Measurements from ENCODE around the gene MYOZ1. TPM values are rescaled to one million over a fixed set of nuclear protein-coding genes. Genes with fewer than 3 reads are reported as not detected.

The MYOZ1 gene
- polyA plus RNA-seq, 3 donors: 0.34 to 0.49 (median 0.45) TPM

DNA sequence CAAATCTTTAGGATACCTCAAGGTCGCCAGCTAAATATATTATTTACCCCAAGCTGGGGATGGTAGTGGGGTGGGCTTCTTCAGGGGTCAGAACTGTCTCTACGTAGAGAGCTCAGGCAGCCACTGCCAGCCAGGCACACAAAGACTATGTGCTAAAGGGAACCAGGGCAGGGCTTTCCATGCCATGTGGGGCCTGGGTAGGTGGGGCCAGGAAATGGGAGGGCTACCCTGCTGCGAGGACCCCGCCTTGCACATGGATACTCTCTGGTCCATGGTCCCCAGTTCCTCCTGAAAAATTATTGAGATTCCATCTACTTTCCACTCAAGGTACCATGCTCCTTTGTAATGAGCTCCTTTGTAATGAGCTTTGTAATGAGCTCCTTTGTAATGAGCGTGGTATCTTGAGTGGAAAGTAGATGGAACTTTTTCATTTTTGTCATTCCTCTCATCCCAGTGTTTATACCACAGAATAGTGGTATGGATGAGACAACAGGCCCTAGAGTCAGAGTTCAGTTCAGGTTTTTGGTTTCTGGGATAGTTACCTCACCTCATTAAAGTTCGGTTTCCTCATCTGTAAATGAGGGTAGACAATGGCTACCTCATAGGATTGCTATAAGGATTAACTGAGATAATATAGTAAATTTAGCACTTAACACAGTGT, 8.7 kb upstream of the MYOZ1 start:
- no peak overlapping the region for H3K27ac ChIP-seq (ENCODE audit: low read depth, low read length)

GRCh38 chr10:73648975-73649829, 7.9 kb upstream of the MYOZ1 start:
- WGBS, 3 donors: 73 to 77% (median 75%) methylated on average over 4 of the region's 4 CpGs
- no peak overlapping the region for H3K27ac ChIP-seq (ENCODE audit: low read depth, low read length)

More for the DNA sequence above, 8.7 kb upstream of the MYOZ1 start:
- 84 to 97% (median 96%) methylated on average over 6 of the region's 6 CpGs for WGBS, 3 donors

DNA sequence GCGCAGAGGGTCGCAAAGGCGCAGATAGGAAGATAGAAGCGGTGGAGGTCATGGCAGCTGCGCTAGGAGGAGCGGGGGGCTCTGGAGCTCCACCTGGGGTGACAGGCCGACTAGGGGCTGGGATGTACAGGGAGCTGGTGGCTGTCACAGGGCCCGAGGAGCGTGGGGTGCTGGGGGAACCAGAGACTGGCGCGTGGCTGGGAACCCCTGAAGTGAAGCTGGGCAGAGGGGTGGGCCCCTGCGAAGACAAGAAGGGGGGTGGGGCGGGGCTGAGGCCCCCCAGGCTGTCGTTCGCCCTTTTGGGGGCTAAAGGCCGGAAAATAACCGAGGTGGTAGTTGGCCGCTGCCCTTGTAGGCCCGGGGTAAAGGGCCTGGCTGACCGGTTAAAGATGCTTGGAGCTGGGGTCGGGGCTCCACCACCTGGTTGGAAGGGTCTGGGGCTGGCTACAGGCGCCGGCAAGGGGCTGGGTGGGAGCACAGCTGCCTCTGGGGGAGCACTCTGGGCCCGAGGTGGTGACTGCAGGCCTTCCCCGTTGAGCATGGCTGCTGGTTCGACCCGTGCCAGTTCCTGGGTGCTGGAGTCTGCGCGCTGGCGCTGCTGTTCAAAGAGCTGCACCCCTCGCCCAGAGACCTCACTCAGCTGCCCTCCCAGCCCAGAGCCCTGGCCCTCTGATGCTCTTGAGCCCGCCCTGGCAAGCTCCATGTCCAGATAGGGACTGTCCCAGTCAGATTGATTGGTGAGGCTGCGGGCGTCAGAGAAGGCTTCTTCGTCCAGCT, 6.8 kb upstream of the MYOZ1 start:
- H3K27ac ChIP-seq (ENCODE audit: low read depth, low read length): no peak overlapping the region
- 26 to 33% (median 29%) methylated on average over 35 of the region's 35 CpGs for WGBS, 3 donors

DNA sequence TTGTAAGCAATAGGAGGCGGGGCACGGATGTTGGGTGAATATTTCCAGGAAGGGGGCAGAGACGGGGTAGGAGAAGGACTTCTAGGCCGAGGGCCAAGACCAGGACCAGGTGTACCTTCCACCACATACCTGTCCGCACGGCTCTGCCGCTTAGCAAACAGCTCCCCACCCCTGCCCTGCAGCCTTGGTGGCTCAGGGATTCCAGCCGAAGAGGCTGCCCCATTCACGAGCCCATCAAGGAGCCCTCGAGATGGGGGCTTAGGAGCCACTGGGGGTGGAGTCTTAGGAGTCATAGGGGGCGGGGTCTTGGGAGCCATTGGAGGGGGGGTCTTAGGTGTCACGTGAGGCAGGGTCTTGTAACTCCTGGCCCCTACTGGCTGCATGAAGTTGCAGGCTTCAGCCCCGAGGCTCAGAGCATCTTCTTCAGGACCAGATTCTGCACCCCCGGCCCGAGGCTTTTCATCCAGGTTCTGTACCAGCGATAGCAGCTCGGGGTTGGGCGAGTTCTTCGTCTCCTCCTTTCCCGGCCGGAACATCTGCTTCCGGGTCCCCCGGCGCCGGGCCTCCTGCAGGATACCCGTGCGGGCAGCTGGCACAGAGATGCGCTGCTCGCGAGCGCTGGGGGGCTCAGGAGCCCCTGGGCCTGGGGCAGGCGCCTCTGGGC, 6.1 kb upstream of the MYOZ1 start:
- 6 to 16% (median 13%) methylated on average over 32 of the region's 32 CpGs for WGBS, 3 donors
- no peak overlapping the region for H3K27ac ChIP-seq (ENCODE audit: low read depth, low read length)

GRCh38 chr10:73646598-73647041, 5.3 kb upstream of the MYOZ1 start:
- 87 to 90% (median 90%) methylated on average over 9 of the region's 9 CpGs for WGBS, 3 donors
- H3K27ac ChIP-seq (ENCODE audit: low read depth, low read length): no peak overlapping the region

DNA sequence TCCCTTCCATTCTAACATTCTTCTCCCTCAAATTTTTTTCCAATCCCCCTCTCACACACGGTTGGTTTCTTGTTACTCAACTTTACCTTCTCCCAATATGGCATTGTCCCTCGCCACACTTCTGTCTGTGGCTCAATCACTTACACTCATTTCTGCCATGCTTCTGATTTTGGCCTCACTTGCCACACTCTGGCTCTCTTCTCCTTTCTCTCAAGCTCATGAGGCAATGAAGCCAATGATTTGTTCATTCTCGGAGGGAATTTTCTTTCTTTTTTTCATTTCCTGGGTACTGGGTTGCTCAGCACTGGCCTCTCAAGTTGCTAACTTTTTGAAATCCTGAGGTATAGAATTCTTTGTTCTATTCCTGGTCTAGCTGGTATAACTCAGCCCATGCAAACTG, 4.0 kb upstream of the MYOZ1 start:
- 52 to 74% (median 59%) methylated on average over 3 of the region's 3 CpGs for WGBS, 3 donors
- no peak overlapping the region for H3K27ac ChIP-seq (ENCODE audit: low read depth, low read length)

GRCh38 chr10:73644767-73645166, 3.5 kb upstream of the MYOZ1 start:
- H3K27ac ChIP-seq (ENCODE audit: low read depth, low read length): no peak overlapping the region
- WGBS, 3 donors: 72 to 77% (median 77%) methylated on average over 1 of the region's 1 CpG

- 17 to 21% (median 21%) methylated on average over 5 of the region's 5 CpGs for WGBS, 3 donors
- H3K27ac ChIP-seq (ENCODE audit: low read depth, low read length): no peak overlapping the region
Measured at GRCh38 chr10:73644015-73644743, 2.9 kb upstream of the MYOZ1 start.

DNA sequence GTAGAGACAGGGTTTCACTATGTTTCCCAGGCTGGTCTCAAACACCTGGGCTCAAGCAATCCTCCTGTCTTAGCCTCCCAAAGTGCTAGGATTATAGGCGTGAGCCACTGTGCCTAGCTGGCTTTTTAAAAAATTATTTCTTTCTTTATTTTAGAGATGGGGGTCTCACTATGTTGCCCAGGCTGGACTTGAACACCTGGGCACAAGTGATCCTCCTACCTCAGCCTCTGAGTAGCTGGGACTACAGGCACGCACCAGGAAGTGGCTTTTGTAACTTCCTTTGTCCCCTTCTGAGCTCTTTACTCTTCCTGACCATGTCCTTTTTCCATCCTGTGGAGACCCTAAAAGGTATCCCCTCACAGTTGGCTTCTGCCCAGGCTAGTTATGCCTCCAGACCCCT, 2.1 kb upstream of the MYOZ1 start:
- WGBS, 3 donors: 66 to 91% (median 83%) methylated on average over 2 of the region's 2 CpGs
- H3K27ac ChIP-seq (ENCODE audit: low read depth, low read length): no peak overlapping the region

DNA sequence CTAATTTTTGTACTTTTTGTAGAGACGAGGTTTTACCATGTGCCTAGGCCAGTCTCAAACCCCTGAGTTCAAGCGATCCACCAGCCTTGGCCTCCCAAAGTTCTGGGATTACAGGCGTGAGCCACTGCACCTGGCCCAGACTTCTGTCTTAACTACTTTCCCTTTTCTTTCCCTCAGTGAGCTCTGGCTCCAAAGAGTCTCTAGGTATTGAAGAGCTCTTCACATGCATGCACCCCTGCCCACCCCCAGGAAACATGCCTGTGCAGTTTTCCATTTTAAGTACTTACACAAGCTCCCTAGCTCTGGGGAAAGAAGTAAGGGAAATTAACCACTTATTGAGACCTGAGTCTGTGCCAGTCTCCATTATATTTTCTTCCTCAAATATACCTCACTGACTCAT, 2.0 kb downstream of the MYOZ1 start:
- WGBS, 3 donors: 83 to 95% (median 86%) methylated on average over 3 of the region's 3 CpGs
- no peak overlapping the region for H3K27ac ChIP-seq (ENCODE audit: low read depth, low read length)

DNA sequence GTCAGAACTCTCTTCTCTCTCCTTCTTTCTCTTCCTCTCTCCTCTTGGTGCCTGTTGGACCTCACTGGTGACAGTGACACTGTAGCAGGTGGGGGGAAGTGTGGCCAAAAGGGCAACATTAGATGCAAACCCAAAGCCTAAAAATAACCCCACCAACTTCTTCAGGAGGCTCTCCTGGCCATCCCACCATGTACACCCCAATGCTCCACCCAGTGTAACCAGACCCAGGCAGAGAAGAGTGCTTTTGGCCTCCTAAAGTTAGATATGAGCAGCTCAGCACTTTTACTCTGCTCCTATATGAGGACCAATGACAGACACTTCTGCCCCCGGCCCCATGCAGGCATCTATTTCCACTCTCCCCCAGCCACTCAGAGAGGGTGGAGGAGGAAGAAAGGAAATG, 5.5 kb downstream of the MYOZ1 start:
- WGBS, 3 donors: 28 to 36% (median 29%) methylated on average over 1 of the region's 1 CpG
- H3K27ac ChIP-seq (ENCODE audit: low read depth, low read length): no peak overlapping the region

DNA sequence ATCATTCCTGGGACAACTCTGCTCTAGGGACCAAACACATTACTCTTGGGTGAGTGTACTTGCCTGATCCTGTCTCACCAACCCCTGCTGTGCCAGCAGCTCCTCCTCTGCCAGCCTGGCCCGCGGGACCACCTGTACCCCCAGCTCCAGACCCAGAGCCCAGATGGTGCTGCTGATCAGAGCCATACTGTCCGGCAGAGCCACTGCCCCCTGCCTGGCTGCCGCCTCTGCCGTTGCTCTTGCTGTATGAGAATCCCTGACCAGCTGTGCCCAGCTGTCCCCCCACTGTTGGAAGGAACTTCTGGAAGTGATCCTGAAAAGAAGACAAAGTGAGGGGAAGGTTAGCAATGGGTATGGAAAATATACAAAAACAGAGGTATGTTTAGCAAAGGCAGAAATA, 6.9 kb downstream of the MYOZ1 start:
- no peak overlapping the region for H3K27ac ChIP-seq (ENCODE audit: low read depth, low read length)
- 68 to 82% (median 78%) methylated on average over 5 of the region's 5 CpGs for WGBS, 3 donors

- no peak overlapping the region for H3K27ac ChIP-seq (ENCODE audit: low read depth, low read length)
- WGBS, 3 donors: 88 to 95% (median 91%) methylated on average over 5 of the region's 5 CpGs
Measured at GRCh38 chr10:73629165-73629564, 12.1 kb downstream of the MYOZ1 start.

DNA sequence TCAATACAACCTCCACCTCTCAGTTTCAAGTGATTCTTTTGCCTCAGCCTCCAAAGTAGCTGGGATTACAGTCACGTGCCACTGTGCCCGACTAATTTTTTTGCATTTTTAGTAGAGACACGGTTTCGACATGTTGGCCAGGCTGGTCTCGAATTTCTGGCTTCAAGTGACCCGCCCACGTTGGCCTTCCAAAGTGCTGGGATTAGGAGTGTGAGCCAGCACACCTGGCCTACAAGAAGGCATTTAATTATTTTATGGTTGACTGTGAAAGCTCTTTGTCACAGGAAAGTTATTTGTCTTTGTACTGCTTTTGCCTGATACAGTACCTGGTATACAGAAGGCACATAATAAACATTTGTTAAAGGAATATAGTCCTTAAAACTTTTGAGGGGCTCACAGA, 12.9 kb downstream of the MYOZ1 start:
- no peak overlapping the region for H3K27ac ChIP-seq (ENCODE audit: low read depth, low read length)
- 32 to 76% (median 73%) methylated on average over 7 of the region's 7 CpGs for WGBS, 3 donors

GRCh38 chr10:73627300-73627699, 14.0 kb downstream of the MYOZ1 start:
- H3K27ac ChIP-seq (ENCODE audit: low read depth, low read length): no peak overlapping the region
- 95 to 98% (median 98%) methylated on average over 6 of the region's 6 CpGs for WGBS, 3 donors

- WGBS, 3 donors: 1 to 2% (median 2%) methylated on average over 42 of the region's 42 CpGs
- H3K27ac ChIP-seq (ENCODE audit: low read depth, low read length): no peak overlapping the region
Measured at GRCh38 chr10:73625884-73626752, 15.2 kb downstream of the MYOZ1 start.
